Measurements from ENCODE around the gene NUCB1.
"Not testable (repeated sequence)": the region's sequence is repeated elsewhere in the genome, so short reads cannot be mapped to it uniquely, and the experiment has no call there.

NUCB1 gene

DNA sequence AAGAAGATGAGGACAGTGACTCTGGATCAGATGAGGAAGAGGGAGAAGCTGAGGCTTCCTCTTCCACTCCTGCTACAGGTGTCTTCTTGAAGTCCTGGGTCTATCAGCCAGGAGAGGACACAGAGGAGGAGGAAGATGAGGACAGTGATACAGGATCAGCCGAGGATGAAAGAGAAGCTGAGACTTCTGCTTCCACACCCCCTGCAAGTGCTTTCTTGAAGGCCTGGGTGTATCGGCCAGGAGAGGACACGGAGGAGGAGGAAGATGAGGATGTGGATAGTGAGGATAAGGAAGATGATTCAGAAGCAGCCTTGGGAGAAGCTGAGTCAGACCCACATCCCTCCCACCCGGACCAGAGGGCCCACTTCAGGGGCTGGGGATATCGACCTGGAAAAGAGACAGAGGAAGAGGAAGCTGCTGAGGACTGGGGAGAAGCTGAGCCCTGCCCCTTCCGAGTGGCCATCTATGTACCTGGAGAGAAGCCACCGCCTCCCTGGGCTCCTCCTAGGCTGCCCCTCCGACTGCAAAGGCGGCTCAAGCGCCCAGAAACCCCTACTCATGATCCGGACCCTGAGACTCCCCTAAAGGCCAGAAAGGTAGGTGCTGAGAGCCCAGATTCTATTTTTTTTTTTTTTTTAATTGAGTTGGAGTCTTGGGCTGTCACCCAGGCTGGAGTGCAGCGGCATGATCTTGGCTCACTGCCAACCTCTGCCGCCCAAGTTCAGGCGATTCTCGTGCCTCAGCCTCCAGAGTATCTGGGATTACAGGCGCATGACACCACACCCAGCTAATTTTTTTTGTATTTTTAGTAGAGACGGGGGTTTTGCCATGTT, 25.6 kb upstream of the NUCB1 start:
- DNase-seq = no peak

DNA sequence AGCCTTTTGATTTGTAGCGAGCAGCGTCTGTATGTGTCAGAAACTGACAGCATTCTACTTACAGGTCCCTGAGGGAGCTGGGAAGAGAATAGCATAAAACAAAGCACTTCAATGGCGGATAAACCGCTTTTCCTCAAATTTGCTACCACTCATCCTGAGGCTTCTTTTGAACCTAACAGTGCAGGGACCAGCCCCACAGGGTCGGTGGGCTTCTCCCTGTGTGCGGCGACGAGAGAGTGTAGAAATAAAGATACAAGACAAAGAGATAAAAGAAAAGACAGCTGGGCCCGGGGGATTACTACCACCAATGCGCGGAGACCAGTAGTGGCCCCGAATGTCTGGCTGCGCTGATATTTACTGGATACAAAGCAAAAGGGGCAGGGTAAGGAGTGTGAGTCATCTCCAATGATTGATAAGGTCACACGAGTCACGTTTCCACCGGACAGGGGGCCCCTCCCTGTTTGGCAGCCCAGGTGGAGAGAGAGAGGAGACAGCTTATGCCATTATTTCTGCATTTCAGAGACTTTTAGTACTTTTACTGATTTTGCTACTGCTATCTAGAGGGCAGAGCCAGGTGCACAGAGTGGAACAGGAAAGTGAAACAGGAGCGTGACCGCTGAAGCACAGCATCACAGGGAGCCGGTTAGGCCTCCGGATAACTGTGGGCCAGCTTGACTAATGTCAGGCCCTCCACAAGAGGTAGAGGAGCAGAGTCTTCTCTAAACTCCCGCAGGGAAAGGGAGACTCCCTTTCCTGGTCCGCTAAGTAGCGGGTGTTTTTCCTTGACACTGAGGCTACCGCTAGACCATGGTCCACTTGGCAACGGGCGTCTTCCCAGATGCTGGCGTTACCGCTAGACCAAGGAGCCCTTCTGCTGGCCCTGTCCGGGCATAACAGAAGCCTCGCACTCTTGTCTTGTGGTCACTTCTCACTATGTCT, 23.8 kb upstream of the NUCB1 start:
- DNase-seq = peak; percentile 52

DNA sequence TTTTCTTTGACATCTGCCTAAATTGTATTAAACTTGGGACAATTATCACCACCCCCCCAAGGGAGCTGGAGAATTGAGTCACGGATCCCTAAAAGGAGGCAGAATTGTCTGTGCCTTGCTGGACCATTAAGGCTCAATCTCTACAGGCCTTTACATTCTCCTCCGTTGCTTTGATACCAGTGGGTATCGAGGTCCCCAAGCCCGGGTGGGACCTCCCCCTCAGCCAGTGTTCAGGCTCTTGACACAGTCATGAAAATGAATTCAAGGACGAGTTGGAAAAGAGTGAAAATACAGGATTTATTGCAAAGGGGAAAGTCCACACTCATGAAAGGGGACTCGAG, 22.3 kb upstream of the NUCB1 start:
- peak; percentile 46 for DNase-seq

GRCh38 chr19:48878196-48879024, 21.7 kb upstream of the NUCB1 start:
- DNase-seq = peak; percentile 45

GRCh38 chr19:48879025-48879637, 21.0 kb upstream of the NUCB1 start:
- peak; percentile 22 for DNase-seq

DNA sequence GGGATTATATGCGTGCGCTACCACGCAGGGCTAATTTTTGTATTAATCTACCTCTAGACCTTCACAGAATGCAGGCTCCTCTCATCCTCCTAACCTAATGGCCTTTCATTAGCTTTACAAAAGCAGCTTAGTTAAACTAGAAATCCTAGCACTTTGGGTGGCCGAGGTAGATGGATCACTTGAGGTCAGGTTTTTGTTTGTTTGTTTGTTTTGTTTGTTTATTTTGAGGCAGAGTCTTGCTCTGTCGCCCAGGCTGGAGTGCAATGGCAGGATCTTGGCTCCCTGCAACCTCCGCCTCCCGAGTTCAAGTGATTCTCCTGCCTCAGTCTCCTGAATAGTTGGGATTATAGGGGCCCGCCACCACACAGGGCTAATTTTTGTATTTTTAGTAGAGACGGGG, 20.4 kb upstream of the NUCB1 start:
- not testable (repeated sequence) for DNase-seq

DNA sequence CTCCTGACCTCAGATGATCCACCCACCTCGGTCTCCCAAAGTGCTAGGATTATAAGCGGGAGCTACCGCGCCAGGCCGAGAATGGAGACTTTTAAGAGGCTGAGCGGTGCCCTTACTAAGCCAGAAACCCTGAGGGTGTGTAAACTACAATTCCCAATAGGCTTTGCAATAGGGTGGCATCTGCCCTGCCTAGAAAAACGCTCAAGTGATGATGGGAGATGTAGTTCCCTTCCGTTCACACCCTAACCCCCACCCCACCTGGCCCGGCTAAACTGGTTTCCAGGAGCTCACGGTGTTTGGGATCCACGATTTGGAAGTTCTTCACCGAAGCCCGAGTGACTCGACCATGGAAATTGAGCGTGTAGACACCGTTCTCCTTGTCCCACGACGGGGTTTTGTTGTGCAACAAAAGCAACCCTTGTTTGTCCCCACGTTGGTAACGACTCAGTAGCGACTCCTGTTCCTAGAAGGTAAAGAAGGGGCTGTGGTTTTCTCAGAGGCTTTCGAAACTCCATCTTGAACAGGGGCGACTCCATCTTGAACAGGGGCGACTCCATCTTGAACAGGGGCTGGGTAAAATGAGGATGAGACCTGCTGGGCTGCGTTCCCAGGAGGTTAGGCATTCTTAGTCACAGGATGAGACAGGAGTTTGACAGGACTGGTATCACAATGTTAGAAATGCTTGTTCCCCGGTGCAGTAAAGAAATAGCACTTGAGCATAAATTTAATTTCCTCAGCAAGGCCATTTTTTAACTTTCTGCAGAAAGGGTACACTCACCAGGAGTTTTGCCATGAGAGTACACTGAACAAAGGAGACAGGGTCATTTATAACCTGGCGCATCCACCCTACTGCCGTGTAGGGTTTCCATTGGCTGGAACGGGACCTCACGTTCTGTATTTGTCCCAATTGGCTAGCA, 18.1 kb upstream of the NUCB1 start:
- peak; percentile 37 for DNase-seq

- no peak for DNase-seq
Measured at GRCh38 chr19:48883726-48884125, 16.4 kb upstream of the NUCB1 start.

- no peak for DNase-seq
Measured at GRCh38 chr19:48887861-48888612, 12.1 kb upstream of the NUCB1 start.

- not testable (repeated sequence) for DNase-seq
Measured at GRCh38 chr19:48889496-48889895, 10.6 kb upstream of the NUCB1 start.

DNA sequence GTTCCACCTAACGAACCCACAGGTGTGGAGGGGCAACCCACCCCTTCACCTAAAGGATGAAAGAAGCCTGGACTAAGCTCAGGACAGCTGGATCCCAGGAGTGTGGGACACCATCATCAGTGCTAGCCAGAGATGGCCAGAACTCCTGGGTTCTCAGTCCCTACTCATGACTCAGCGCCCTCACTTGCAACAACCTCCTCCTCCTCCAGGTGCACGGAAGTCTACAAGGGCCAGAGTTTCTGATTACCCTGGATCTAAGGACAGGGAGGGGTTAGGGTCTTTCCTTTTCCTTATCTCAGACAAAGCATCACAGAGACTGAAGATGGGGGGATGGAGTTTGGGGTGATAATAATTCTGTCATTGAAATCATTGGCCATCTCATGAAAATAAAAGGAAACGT, 9.6 kb upstream of the NUCB1 start:
- DNase-seq = no peak

DNA sequence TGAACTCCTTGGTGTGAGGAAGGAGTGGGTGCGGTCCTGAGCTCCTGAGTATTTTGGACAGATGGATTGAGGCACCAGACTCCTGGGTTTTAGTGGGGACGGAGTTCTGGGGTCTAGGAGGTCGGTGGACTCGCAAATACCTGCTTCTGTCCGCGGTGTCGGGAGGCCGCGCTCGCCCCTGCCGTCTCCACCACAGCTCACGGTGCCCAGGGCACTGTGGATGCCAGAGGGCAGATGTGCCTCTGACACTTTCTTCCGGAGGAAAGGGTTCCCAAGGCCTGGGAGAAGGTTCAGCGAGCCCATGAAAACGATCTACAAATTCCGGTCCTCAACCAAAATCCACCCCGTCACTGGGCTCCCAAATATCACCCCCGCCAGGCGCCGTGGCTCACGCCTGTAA, 4.9 kb upstream of the NUCB1 start:
- DNase-seq = no peak

DNA sequence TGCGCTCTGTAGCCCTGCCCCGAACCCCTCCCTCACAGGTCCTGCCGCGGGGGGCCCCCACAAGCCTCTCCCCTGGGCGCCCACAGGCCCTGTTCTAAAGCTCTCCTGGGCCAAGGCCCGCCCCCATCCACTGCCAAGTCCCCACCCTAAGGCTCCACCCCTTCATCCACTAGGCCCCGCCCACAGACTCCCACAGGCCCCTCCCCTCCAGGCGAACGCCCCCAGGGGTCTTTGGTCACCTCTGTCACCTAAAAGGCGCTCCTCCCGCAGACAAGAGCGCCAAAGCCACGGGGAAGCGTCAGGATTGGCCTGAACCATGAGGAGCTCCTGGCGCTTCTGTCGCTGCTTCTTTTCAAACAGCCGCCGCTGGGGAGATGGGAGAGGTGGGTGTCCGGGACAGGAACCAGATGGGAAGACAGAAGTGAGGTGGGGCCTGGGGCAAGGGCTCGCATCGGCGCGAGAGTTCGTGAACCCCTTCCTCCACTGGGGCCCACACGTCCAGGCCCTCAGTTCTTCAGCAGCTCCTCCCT, 3.9 kb upstream of the NUCB1 start:
- no peak for DNase-seq

- DNase-seq = no peak
Measured at GRCh38 chr19:48897181-48897580, 2.9 kb upstream of the NUCB1 start.

GRCh38 chr19:48899386-48899749, 744 bp upstream of the NUCB1 start:
- not testable (repeated sequence) for DNase-seq

GRCh38 chr19:48900477-48901406, 630 bp downstream of the NUCB1 start:
- peak; percentile 40 for DNase-seq

DNA sequence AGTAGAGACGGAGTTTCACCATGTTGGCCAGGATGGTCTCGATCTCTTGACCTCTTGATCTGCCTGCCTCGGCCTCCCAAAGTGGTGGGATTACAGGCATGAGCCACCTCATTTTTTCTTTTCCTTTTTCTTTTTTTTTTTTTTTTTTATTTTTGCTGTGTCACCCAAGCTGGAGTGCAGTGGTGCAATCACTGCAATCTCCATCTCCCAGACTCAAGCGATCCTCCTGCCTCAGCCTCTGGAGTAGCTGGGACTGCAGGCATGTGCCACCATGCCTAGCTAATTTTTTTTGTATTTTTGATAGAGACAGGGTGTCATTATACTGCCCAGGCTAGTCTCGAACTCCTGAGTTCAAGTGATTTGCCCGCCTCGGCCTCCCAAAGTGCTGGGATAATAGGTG, 2.2 kb downstream of the NUCB1 start:
- not testable (repeated sequence) for DNase-seq

GRCh38 chr19:48903788-48904187, 3.7 kb downstream of the NUCB1 start:
- DNase-seq = not testable (repeated sequence)

DNA sequence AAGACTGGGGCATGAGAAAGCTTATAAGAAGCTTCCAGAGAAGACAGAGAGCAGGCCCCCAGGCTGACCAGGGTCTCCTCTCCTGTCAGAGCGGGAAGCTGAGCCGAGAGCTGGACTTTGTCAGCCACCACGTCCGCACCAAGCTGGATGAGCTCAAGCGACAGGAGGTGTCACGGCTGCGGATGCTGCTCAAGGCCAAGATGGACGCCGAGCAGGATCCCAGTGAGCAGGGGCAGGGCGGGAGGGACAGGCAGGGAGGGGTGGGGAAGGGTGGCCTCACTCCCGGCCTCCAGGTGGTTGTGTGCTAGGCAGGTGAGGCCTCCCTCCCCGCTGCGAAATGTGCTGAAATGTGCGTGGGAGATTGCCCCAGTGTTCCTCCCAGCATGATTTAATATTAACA, 5.6 kb downstream of the NUCB1 start:
- DNase-seq = no peak

Measured in central memory CD4-positive, alpha-beta T cell (primary cell).